Muscle of arm (tissue), 12 donors: Measurements from ENCODE around the gene TIMELESS. TPM values are rescaled to one million over a fixed set of nuclear protein-coding genes. Genes with fewer than 3 reads are reported as not detected.
"Not testable (repeated sequence)": the region's sequence is repeated elsewhere in the genome, so short reads cannot be mapped to it uniquely, and the experiment has no call there.

ENCODE experiments used
- DNase-seq: peaks from one replicate; pipeline ENCODE4 v3.0.0-alpha.2; 2013
- polyA plus RNA-seq, 12 donors: library from polyadenylated mRNA; unstranded; fragments of 120-200 nt; gene quantifications; one replicate each; pipeline ENCODE4 v1.2.1, GENCODE V29; 2013; ENCODE audit not compliant: insufficient read length in 12 of 12

Gene TIMELESS
- polyA plus RNA-seq, 12 donors, result 9.8 to 23.6 (median 16.1) TPM; not detected in 1

GRCh38 chr12:56469007-56469930 is 20.0 kb upstream of the TIMELESS start:
- DNase-seq, result no peak

GRCh38 chr12:56468216-56469006 is 19.2 kb upstream of the TIMELESS start, which contains the start of gene SPRYD4:
SPRYD4 (plus strand) TSS chr12:56468578; CDS start chr12:56468592, 14 bp downstream.
- DNase-seq, result peak; percentile 95

GRCh38 chr12:56462565-56462964 is 13.3 kb upstream of the TIMELESS start:
- DNase-seq, result no peak

- no peak for DNase-seq
Measured at GRCh38 chr12:56461235-56462159, 12.3 kb upstream of the TIMELESS start.

- DNase-seq, result no peak
Measured at GRCh38 chr12:56457817-56458216, 8.6 kb upstream of the TIMELESS start.

GRCh38 chr12:56454557-56454956 is 5.3 kb upstream of the TIMELESS start, which contains the start of gene MIP:
MIP (minus strand) TSS chr12:56454657; CDS start chr12:56454613, 44 bp downstream.
- no peak for DNase-seq

- no peak for DNase-seq
Measured at GRCh38 chr12:56451147-56451546, 1.9 kb upstream of the TIMELESS start.

- DNase-seq, result no peak
Measured at GRCh38 chr12:56450241-56450640, 1.0 kb upstream of the TIMELESS start.

GRCh38 chr12:56449622-56449984 is 377 bp upstream of the TIMELESS start:
- no peak for DNase-seq

- DNase-seq, result not testable (repeated sequence)
Measured at GRCh38 chr12:56443208-56443607, 6.0 kb downstream of the TIMELESS start.

- no peak for DNase-seq
Measured at GRCh38 chr12:56437430-56438176, 11.6 kb downstream of the TIMELESS start.

- no peak for DNase-seq
Measured at GRCh38 chr12:56434828-56435227, 14.4 kb downstream of the TIMELESS start.

GRCh38 chr12:56431850-56432249 is 17.4 kb downstream of the TIMELESS start:
- no peak for DNase-seq

GRCh38 chr12:56431288-56431687 is 17.9 kb downstream of the TIMELESS start:
- DNase-seq, result no peak

- no peak for DNase-seq
Measured at GRCh38 chr12:56425940-56426438, 23.2 kb downstream of the TIMELESS start.

GRCh38 chr12:56425193-56425592 is 24.0 kb downstream of the TIMELESS start:
- no peak for DNase-seq

GRCh38 chr12:56420411-56420810 is 28.8 kb downstream of the TIMELESS start:
- no peak for DNase-seq

GRCh38 chr12:56417739-56418138 is 31.5 kb downstream of the TIMELESS start:
- no peak for DNase-seq

GRCh38 chr12:56414401-56414800 is 34.8 kb downstream of the TIMELESS start:
- DNase-seq, result no peak

GRCh38 chr12:56413392-56413791 is 35.8 kb downstream of the TIMELESS start:
- DNase-seq, result no peak
